GM21515 (cell line): ENCODE results near the gene HSPA9.

Experiments
- ATAC-seq: cut with Tn5 transposase; IDR thresholded peaks from one replicate; pipeline ENCODE4 v1.9.1; 2021; ENCODE audit not compliant: unreplicated experiment

HSPA9 gene

GRCh38 chr5:138564242-138564641 is 11.0 kb downstream of the HSPA9 start:
- no peak for ATAC-seq

- ATAC-seq: no peak
Measured at GRCh38 chr5:138563340-138564118, 11.7 kb downstream of the HSPA9 start.

GRCh38 chr5:138560971-138561370 is 14.2 kb downstream of the HSPA9 start:
- ATAC-seq: no peak

GRCh38 chr5:138559937-138560336 is 15.3 kb downstream of the HSPA9 start:
- ATAC-seq: no peak

GRCh38 chr5:138557677-138558076 is 17.5 kb downstream of the HSPA9 start:
- no peak for ATAC-seq

- no peak for ATAC-seq
Measured at GRCh38 chr5:138554143-138554542, 21.1 kb downstream of the HSPA9 start.

GRCh38 chr5:138553437-138554095 is 21.6 kb downstream of the HSPA9 start:
- ATAC-seq: no peak

GRCh38 chr5:138552657-138553056 is 22.5 kb downstream of the HSPA9 start:
- no peak for ATAC-seq

- ATAC-seq: no peak
Measured at GRCh38 chr5:138549414-138549813, 25.8 kb downstream of the HSPA9 start.

- no peak for ATAC-seq
Measured at GRCh38 chr5:138545919-138546562, 29.2 kb downstream of the HSPA9 start.

- no peak for ATAC-seq
Measured at GRCh38 chr5:138544181-138545134, 30.7 kb downstream of the HSPA9 start.

GRCh38 chr5:138543730-138544104 is 31.5 kb downstream of the HSPA9 start:
- peak; percentile 40 for ATAC-seq

GRCh38 chr5:138542956-138543729 is 32.1 kb downstream of the HSPA9 start, which contains the start of gene ETF1:
Gene ETF1, minus strand, starts transcription at chr5:138543236. Its CDS starts 318 bp downstream, at chr5:138542918.
- peak; percentile 88 for ATAC-seq

GRCh38 chr5:138542180-138542955 is 32.8 kb downstream of the HSPA9 start:
- ATAC-seq: peak; percentile 0

GRCh38 chr5:138541511-138542179 is 33.6 kb downstream of the HSPA9 start:
- ATAC-seq: no peak

- no peak for ATAC-seq
Measured at GRCh38 chr5:138539791-138540190, 35.4 kb downstream of the HSPA9 start.

- ATAC-seq: no peak
Measured at GRCh38 chr5:138538943-138539627, 36.1 kb downstream of the HSPA9 start.

- ATAC-seq: no peak
Measured at GRCh38 chr5:138536665-138537315, 38.4 kb downstream of the HSPA9 start.
